ENCODE data around the gene APBB3. TPM values are rescaled to one million over a fixed set of nuclear protein-coding genes. Genes with fewer than 3 reads are reported as not detected.

Gene APBB3, protein sequence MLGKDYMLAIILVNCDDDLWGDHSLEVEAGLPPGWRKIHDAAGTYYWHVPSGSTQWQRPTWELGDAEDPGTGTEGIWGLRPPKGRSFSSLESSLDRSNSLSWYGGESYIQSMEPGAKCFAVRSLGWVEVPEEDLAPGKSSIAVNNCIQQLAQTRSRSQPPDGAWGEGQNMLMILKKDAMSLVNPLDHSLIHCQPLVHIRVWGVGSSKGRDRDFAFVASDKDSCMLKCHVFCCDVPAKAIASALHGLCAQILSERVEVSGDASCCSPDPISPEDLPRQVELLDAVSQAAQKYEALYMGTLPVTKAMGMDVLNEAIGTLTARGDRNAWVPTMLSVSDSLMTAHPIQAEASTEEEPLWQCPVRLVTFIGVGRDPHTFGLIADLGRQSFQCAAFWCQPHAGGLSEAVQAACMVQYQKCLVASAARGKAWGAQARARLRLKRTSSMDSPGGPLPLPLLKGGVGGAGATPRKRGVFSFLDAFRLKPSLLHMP
- 10 to 100 TPM; 13.5 to 55.9 (median 33.2) TPM for total RNA-seq

DNA sequence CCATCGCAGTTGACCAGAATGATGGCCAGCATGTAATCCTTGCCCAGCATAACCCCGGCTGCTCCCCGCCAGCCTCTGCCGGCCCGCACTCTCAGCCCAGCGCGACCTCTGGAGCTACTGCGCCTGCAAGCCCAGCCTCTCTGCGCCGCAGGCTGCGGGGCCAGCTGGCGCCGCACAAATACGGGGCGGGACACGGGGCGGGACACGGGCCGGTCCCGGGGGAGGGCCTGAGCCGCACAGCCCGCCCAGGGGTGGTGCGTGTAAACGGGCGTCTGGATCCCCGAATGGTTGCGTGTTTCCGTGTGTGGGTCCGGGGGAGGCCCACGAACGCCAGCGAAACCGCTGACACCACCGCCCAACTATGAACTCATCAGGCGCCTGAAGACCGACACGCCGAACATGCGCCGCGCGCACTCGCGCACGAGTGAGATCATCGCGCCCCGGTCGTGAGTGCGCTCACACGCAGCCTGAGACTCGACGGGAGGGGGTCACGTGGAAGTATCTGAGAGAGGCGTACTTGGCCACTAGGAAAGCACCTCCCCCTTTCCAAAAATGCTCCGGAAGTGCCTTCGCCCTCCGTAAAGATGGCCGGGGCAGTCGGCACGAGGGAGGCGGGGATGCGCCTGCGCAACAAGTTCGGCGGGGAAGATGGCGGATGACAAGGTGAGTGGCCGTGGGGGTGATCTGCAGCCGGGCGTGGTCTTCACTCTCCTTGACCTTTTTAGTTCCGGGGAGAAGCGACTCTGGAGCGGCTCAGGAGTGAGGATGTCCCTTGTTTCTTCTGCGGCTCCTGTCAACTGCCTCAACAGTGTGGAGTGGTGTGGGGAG is at the start of gene APBB3, which contains the start of gene SLC35A4:
APBB3 (minus strand) TSS at position 403 of the 828 bp plus-strand sequence; CDS start at position 50, 353 bp downstream.
SLC35A4 (plus strand) TSS at position 633 of the 828 bp plus-strand sequence. CDS start 2,342 bp downstream, outside the sequence.
- peak; percentile 82 for DNase-seq (ENCODE audit: low spot score)
- ATAC-seq (ENCODE audit: low FRiP score) = peak; percentile 93
- TF ChIP-seq, protein P1, sequence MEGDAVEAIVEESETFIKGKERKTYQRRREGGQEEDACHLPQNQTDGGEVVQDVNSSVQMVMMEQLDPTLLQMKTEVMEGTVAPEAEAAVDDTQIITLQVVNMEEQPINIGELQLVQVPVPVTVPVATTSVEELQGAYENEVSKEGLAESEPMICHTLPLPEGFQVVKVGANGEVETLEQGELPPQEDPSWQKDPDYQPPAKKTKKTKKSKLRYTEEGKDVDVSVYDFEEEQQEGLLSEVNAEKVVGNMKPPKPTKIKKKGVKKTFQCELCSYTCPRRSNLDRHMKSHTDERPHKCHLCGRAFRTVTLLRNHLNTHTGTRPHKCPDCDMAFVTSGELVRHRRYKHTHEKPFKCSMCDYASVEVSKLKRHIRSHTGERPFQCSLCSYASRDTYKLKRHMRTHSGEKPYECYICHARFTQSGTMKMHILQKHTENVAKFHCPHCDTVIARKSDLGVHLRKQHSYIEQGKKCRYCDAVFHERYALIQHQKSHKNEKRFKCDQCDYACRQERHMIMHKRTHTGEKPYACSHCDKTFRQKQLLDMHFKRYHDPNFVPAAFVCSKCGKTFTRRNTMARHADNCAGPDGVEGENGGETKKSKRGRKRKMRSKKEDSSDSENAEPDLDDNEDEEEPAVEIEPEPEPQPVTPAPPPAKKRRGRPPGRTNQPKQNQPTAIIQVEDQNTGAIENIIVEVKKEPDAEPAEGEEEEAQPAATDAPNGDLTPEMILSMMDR (IDR thresholded peaks at IDR 0.05) = no peak

- ATAC-seq (ENCODE audit: low FRiP score) (no peak), DNase-seq (ENCODE audit: low spot score) (no peak)
- TF ChIP-seq, protein P1 (IDR thresholded peaks at IDR 0.05) = no peak
These were observed 46.7 kb upstream of the APBB3 start for GRCh38 chr5:140611020-140611521.

DNA sequence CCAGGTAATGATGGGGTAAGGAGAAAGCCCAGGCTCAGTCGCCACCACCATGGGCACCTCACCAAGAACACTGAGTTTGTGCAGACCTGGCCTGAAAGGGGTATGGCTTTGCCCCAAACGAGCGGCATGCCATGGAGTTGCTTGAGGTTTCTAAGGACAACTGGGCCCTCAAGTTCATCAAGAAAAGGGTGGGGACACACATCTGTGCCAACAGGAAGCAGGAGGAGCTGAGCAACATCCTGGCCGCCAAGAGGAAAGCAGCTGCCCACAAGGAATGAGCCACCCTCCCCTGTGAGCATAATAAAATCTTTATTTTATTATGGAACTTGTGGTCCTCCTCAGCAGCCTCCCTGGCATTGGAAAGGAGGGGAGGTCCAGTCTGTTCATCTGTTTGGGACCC is 44.7 kb upstream of the APBB3 start:
- ATAC-seq (ENCODE audit: low FRiP score) = no peak
- DNase-seq (ENCODE audit: low spot score) = no peak
- TF ChIP-seq, protein P1 (IDR thresholded peaks at IDR 0.05) = no peak

GRCh38 chr5:140608722-140609121 is 44.3 kb upstream of the APBB3 start:
- TF ChIP-seq, protein P1 (IDR thresholded peaks at IDR 0.05) = no peak
- ATAC-seq (ENCODE audit: low FRiP score) (no peak), DNase-seq (ENCODE audit: low spot score) (no peak)

GRCh38 chr5:140607031-140607430 is 42.6 kb upstream of the APBB3 start:
- DNase-seq (ENCODE audit: low spot score) (no peak), ATAC-seq (ENCODE audit: low FRiP score) (no peak)
- TF ChIP-seq, protein P1 (IDR thresholded peaks at IDR 0.05) = no peak

DNA sequence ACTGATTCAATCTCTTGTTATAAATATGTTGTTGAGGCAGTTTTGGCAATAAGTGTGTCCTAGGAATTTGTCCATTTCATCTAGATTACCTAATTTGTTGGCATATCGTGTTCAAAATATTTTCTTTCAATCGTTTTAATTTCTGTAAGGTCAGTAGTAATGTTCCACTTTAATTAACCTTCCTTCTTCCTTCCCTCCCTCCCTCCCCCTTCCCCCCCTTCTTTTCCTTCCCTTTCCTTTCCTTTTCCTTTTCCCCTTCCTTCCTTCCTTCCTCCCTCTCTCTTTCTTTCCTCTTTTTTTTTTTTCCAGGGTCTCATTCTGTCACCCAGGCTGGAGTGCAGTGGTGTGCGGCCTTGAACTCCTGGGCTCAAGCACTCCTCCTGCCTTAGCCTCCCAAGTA is 41.5 kb upstream of the APBB3 start:
- TF ChIP-seq, protein P1 (IDR thresholded peaks at IDR 0.05) = no peak
- ATAC-seq (ENCODE audit: low FRiP score) = no peak
- no peak for DNase-seq (ENCODE audit: low spot score)

Measured in omental fat pad (tissue), 4 donors.